Calu3 (cell line): Measurements from ENCODE around the gene LRRC1. TPM values are rescaled to one million over a fixed set of nuclear protein-coding genes. Genes with fewer than 3 reads are reported as not detected.

Experiments used
- BruUV-seq: library from RNA; stranded (reverse); fragments of 400-500 nt; replicated peaks from 2 replicates; lab custom pipeline; 2021; lab: Mats Ljungman, UMichigan
- CTCF ChIA-PET: fragments of 300-600 bp; sonication (Branson Sonifier 250); formaldehyde crosslinking; loops from one replicate; lab custom pipeline; 2022; ENCODE audit warnings: antibody characterized with exemption; lab: Charles Lee
- DNase-seq: peaks from one replicate; pipeline ENCODE4 v3.0.0; 2022
- H3K27ac Mint-ChIP-seq: one replicate; pipeline ENCODE4 v1.8.0; 2022; ENCODE audit warnings: mixed read lengths; ENCODE audit not compliant: unreplicated experiment
- H3K27me3 Mint-ChIP-seq: one replicate; pipeline ENCODE4 v1.8.0; 2022; ENCODE audit warnings: mixed read lengths; ENCODE audit not compliant: unreplicated experiment
- H3K36me3 Mint-ChIP-seq: one replicate; pipeline ENCODE4 v1.8.0; 2022; ENCODE audit warnings: mild to moderate bottlenecking, moderate library complexity, mixed read lengths; ENCODE audit not compliant: insufficient read depth, unreplicated experiment
- H3K4me1 Mint-ChIP-seq: one replicate; pipeline ENCODE4 v1.8.0; 2022; ENCODE audit warnings: mild to moderate bottlenecking, low read depth, mixed read lengths; ENCODE audit not compliant: unreplicated experiment
- H3K4me3 Mint-ChIP-seq: one replicate; pipeline ENCODE4 v1.8.0; 2022; ENCODE audit warnings: mild to moderate bottlenecking, low read depth, moderate library complexity, mixed read lengths; ENCODE audit not compliant: unreplicated experiment
- H3K9me3 Mint-ChIP-seq: one replicate; pipeline ENCODE4 v1.8.0; 2022; ENCODE audit warnings: low read depth, mixed read lengths; ENCODE audit not compliant: unreplicated experiment
- CTCF ChIP-seq: fragments of 200-600 bp; IDR thresholded peaks from one replicate; pipeline ENCODE4 v1.8.0; 2022; ENCODE audit warnings: antibody characterized with exemption; ENCODE audit not compliant: unreplicated experiment
- intact Hi-C: fragments of 100-400 bp; cut with micrococcal nuclease; formaldehyde crosslinking; loops from one replicate; pipeline ENCODE4 v1.10.0; 2022; ENCODE audit not compliant: unreplicated experiment
- total RNA-seq: library from RNA; stranded (reverse); gene quantifications from 2 replicates; pipeline ENCODE4 v1.2.3, GENCODE V29; 2022

The LRRC1 gene
- total RNA-seq, 1 experiment from 2014 or later: 26.6 TPM

- no peak overlapping the region for H3K27ac Mint-ChIP-seq
- no peak overlapping the region for H3K4me3 Mint-ChIP-seq
- no TSS peak for BruUV-seq
- H3K27me3 Mint-ChIP-seq: no peaks in the 10 kb centered on the region
- H3K4me1 Mint-ChIP-seq: no peaks in the 10 kb centered on the region
- peaks cover 7% of the 10 kb centered on the region for H3K9me3 Mint-ChIP-seq
- no peak for TF ChIP-seq CTCF
- DNase-seq: no peak
- CTCF ChIA-PET: no interaction called here
- intact Hi-C loops: no loop called here
- no peaks in the 10 kb centered on the region for H3K36me3 Mint-ChIP-seq
Observed at GRCh38 chr6:53878808-53879207, 84.0 kb downstream of the LRRC1 start.

DNA sequence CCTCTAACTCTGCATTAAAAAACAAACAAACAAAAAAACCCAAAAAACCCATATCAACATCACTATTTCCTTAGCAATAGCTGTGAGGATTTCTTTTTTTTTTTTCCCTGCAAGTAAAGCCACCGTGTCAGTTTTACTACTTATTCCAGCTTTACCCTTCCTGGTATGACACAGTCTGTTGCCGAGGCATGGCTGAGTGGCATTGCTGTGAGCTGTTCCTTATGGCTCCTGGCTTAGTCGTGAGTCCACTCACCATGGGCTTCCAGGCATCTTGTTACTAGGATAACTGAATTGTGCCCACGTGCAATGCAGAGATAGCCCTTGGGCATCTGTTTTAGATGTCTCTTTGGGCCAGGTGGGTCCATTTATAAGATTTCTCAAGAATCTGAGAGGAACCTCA, 84.8 kb downstream of the LRRC1 start:
- no TSS peak for BruUV-seq
- no peak overlapping the region for H3K27ac Mint-ChIP-seq
- intact Hi-C loops: no loop called here
- CTCF ChIA-PET: no interaction called here
- H3K9me3 Mint-ChIP-seq: peaks cover 7% of the 10 kb centered on the region
- H3K4me3 Mint-ChIP-seq: no peak overlapping the region
- H3K27me3 Mint-ChIP-seq: no peaks in the 10 kb centered on the region
- H3K36me3 Mint-ChIP-seq: no peaks in the 10 kb centered on the region
- H3K4me1 Mint-ChIP-seq: no peaks in the 10 kb centered on the region
- DNase-seq: no peak
- no peak for TF ChIP-seq CTCF

- intact Hi-C loops: no loop called here
- no peak for DNase-seq
- no TSS peak for BruUV-seq
- Mint-ChIP-seq H3K4me3 (no peak overlapping the region), H3K36me3 (no peaks in the 10 kb centered on the region), H3K27me3 (no peaks in the 10 kb centered on the region), H3K27ac (no peak overlapping the region), H3K9me3 (no peaks in the 10 kb centered on the region), H3K4me1 (no peaks in the 10 kb centered on the region)
- no peak for TF ChIP-seq CTCF
- CTCF ChIA-PET: no interaction called here
Observed at GRCh38 chr6:53887316-53887715, 92.5 kb downstream of the LRRC1 start.

DNA sequence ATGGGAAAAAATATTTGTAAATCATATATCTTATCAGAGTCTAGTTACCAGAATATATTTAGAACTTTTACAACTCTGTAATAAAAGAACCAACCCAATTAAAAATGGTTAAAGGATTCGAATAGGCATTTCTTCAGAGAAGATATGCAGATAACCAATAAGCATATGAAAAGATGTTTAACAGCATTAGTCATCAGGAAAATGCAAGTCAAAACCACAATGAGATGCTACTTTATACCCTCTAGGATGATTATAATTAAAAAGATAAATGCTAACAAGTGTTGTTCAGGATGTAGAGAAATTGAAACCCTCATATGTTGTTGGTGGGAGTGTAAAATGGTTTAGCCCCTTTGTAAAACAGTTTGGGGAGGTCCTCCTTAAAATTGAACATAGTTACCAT, 94.1 kb downstream of the LRRC1 start:
- Mint-ChIP-seq H3K4me3 (no peak overlapping the region), H3K4me1 (peaks cover 2% of the 10 kb centered on the region), H3K36me3 (no peaks in the 10 kb centered on the region), H3K27ac (no peak overlapping the region), H3K9me3 (no peaks in the 10 kb centered on the region), H3K27me3 (no peaks in the 10 kb centered on the region)
- no peak for TF ChIP-seq CTCF
- BruUV-seq: no TSS peak
- CTCF ChIA-PET: no interaction called here
- DNase-seq: no peak
- intact Hi-C loops: no loop called here
